K562 (cell line): ENCODE results near the gene AGPAT3. TPM values are rescaled to one million over a fixed set of nuclear protein-coding genes. Genes with fewer than 3 reads are reported as not detected.

Source experiments
- C11orf30 ChIP-seq: fragments of 450-650 bp; IDR thresholded peaks from 2 replicates; pipeline ENCODE4 v1.6.1; 2016; ENCODE audit warnings: low read depth, mild to moderate bottlenecking
- CREB3L1 ChIP-seq: fragments of 450-650 bp; IDR thresholded peaks from 2 replicates; pipeline ENCODE4 v1.6.1; 2014; ENCODE audit warnings: low read depth, mild to moderate bottlenecking, moderate library complexity, borderline replicate concordance
- IRF1 ChIP-seq: sonication (generic); formaldehyde crosslinking; IDR thresholded peaks from 2 replicates; pipeline ENCODE4 v1.8.0; 2022; ENCODE audit warnings: missing genetic modification reagents, mild to moderate bottlenecking, borderline replicate concordance
- MAFK ChIP-seq: IDR thresholded peaks from 2 replicates; pipeline ENCODE4 v1.6.1; 2011; ENCODE audit warnings: low read length, improper control_type of control experiment
- RBBP5 ChIP-seq: fragments of 200-600 bp; sonication (generic); IDR thresholded peaks from 2 replicates; pipeline ENCODE4 v1.6.1; 2012; ENCODE audit warnings: borderline replicate concordance, mild to moderate bottlenecking, low read length, control low read depth, inconsistent platforms; ENCODE audit not compliant: insufficient read depth, poor library complexity, severe bottlenecking
- RBM17 ChIP-seq: fragments of 200-400 bp; formaldehyde crosslinking; IDR thresholded peaks from 2 replicates; pipeline ENCODE4 v1.6.1; 2017; ENCODE audit warnings: low read depth, mild to moderate bottlenecking, low read length, borderline replicate concordance
- STAG1 ChIP-seq: sonication (generic); formaldehyde crosslinking; IDR thresholded peaks from 2 replicates; pipeline ENCODE4 v1.5.0; 2020; ENCODE audit warnings: missing genetic modification reagents, borderline replicate concordance
- TGIF2 ChIP-seq: sonication (generic); formaldehyde crosslinking; IDR thresholded peaks from 2 replicates; pipeline ENCODE4 v1.8.1; 2022; ENCODE audit warnings: mild to moderate bottlenecking, missing genetic modification reagents, moderate library complexity
- ZNF184 ChIP-seq: sonication (generic); formaldehyde crosslinking; IDR thresholded peaks from 2 replicates; pipeline ENCODE4 v1.5.0; 2020; ENCODE audit warnings: missing genetic modification reagents
- ZNF232 ChIP-seq: sonication (generic); formaldehyde crosslinking; IDR thresholded peaks from 2 replicates; pipeline ENCODE4 v1.8.0; 2022; ENCODE audit warnings: mild to moderate bottlenecking, missing genetic modification reagents
- ZNF280A ChIP-seq: fragments of 450-650 bp; IDR thresholded peaks from 2 replicates; pipeline ENCODE4 v1.6.1; 2018; ENCODE audit warnings: mild to moderate bottlenecking, low read depth; ENCODE audit not compliant: partially characterized antibody
- polyA plus RNA-seq, 8 experiments: library from polyadenylated mRNA; depleted of rRNA in 4 of 8; stranded (reverse) in 5 of 8; unstranded in 3 of 8; fragments of >200 nt; fragmentation: Nextera tagmentation in 2 of 8; fragmentation: Illumina TruSeq in 1 of 8; extraction: Ambion mirVana in 2 of 8; extraction: Trizol in 1 of 8; gene quantifications; 2 replicates each; pipeline versions ENCODE4 v1.2.1 to v1.2.3, GENCODE V29; 2011 to 2014; ENCODE audit warnings: inconsistent platforms in 1 of 8, missing spikeins in 1 of 8
- total RNA-seq, 7 experiments: library from RNA; depleted of rRNA in 6 of 7; stranded (reverse); fragments of >200 nt in 6 of 7; fragmentation: Illumina TruSeq in 2 of 7; extraction: Trizol in 2 of 7; gene quantifications; 2 replicates each; pipeline versions ENCODE4 v1.2.1 to v1.2.3, GENCODE V29; 2011 to 2021; ENCODE audit warnings: low replicate concordance in 1 of 7

The AGPAT3 gene
- total and polyA plus RNA-seq, 9 of the 15 experiments (the other 6 are each of a cell fraction or from before 2014, with no cell fraction given), result 1.5 to 88.4 (median 35.7) TPM

- TF ChIP-seq RBM17, result no peak
- TF ChIP-seq RBBP5, result peak; percentile 38
- no peak for TF ChIP-seq IRF1 (CRISPR knock-in tag)
- TF ChIP-seq TGIF2 (CRISPR knock-in tag), result no peak
- TF ChIP-seq C11orf30, result peak; percentile 82
- no peak for TF ChIP-seq ZNF184 (CRISPR knock-in tag)
- TF ChIP-seq ZNF280A, result no peak
- no peak for TF ChIP-seq STAG1
- peak; percentile 48; the same call in 1 of the 2 replicates for TF ChIP-seq MAFK
- TF ChIP-seq ZNF232 (CRISPR knock-in tag), result no peak
- no peak for TF ChIP-seq CREB3L1
Observed at GRCh38 chr21:44029460-44030087, 164.6 kb downstream of the AGPAT3 start (continued).
